Loucy (cell line): Measurements from ENCODE around the gene ZBTB48.
A peak's percentile ranks its signal among the peaks of the same experiment; 100 is the strongest.

Experiments used
- H2AFZ ChIP-seq: fragments of 200-600 bp; sonication (generic); 2 replicates; pipeline ENCODE4 v1.6.0; 2016; ENCODE audit warnings: antibody characterized with exemption, mild to moderate bottlenecking, low read length, moderate library complexity
- H3F3A ChIP-seq: fragments of 200-600 bp; 2 replicates; pipeline ENCODE4 v1.6.0; 2016; ENCODE audit warnings: antibody characterized with exemption, low read depth, mild to moderate bottlenecking
- H3K27me3 ChIP-seq: fragments of 200-600 bp; sonication (generic); 2 replicates; pipeline ENCODE4 v1.6.1; 2014; ENCODE audit warnings: low read length, mild to moderate bottlenecking; ENCODE audit not compliant: insufficient read depth, poor library complexity, severe bottlenecking
- H3K36me3 ChIP-seq: fragments of 200-600 bp; sonication (generic); 2 replicates; pipeline ENCODE4 v1.6.1; 2016; ENCODE audit warnings: low read length; ENCODE audit not compliant: insufficient read depth
- H3K4me1 ChIP-seq: fragments of 200-600 bp; sonication (generic); 2 replicates; pipeline ENCODE4 v1.5.1; 2014; ENCODE audit warnings: low read length, mild to moderate bottlenecking; ENCODE audit not compliant: insufficient read depth, poor library complexity, severe bottlenecking
- H3K4me2 ChIP-seq: fragments of 200-600 bp; sonication (generic); 2 replicates; pipeline ENCODE4 v1.6.0; 2014; ENCODE audit warnings: antibody characterized with exemption, low read length, low read depth, mild to moderate bottlenecking; ENCODE audit not compliant: poor library complexity, severe bottlenecking
- H3K4me3 ChIP-seq: fragments of 200-600 bp; sonication (generic); 2 replicates; pipeline ENCODE4 v1.5.1; 2014; ENCODE audit warnings: low read length, mild to moderate bottlenecking, mixed read lengths; ENCODE audit not compliant: poor library complexity, severe bottlenecking
- H3K79me2 ChIP-seq: fragments of 200-600 bp; sonication (generic); 2 replicates; pipeline ENCODE4 v1.6.1; 2014; ENCODE audit warnings: low read length; ENCODE audit not compliant: insufficient read depth
- H3K9ac ChIP-seq: fragments of 200-600 bp; sonication (generic); 2 replicates; pipeline ENCODE4 v1.6.0; 2014; ENCODE audit warnings: mild to moderate bottlenecking, low read depth, low read length, moderate library complexity; ENCODE audit not compliant: poor library complexity, severe bottlenecking
- H3K9me2 ChIP-seq: fragments of 200-600 bp; sonication (generic); replicated peaks from 2 replicates; pipeline ENCODE4 v1.6.1; 2016; ENCODE audit warnings: low read depth, low read length, mixed read lengths
- H3K9me3 ChIP-seq: fragments of 200-600 bp; sonication (generic); 2 replicates; pipeline ENCODE4 v1.6.1; 2014; ENCODE audit warnings: mild to moderate bottlenecking, antibody characterized with exemption, low read length, low read depth; ENCODE audit not compliant: insufficient read depth
- H4K20me1 ChIP-seq: fragments of 200-600 bp; sonication (generic); 2 replicates; pipeline ENCODE4 v1.6.0; 2014; ENCODE audit warnings: antibody characterized with exemption, low read length, mild to moderate bottlenecking; ENCODE audit not compliant: insufficient read depth, poor library complexity, severe bottlenecking
- CTCF ChIP-seq: fragments of 200-600 bp; sonication (generic); conservative IDR thresholded peaks from 2 replicates; pipeline ENCODE4 v1.5.1; 2014; ENCODE audit warnings: mild to moderate bottlenecking, antibody characterized with exemption, low read length
- EZH2phosphoT487 ChIP-seq: fragments of 200-600 bp; IDR thresholded peaks from 2 replicates; pipeline ENCODE4 v1.6.1; 2018; ENCODE audit warnings: antibody characterized with exemption, mild to moderate bottlenecking, moderate library complexity, borderline replicate concordance

The ZBTB48 gene

GRCh38 chr1:6574818-6575217 is 5.0 kb upstream of the ZBTB48 start:
- Histone ChIP-seq H3K9me3 (no peaks in the 10 kb centered on the region), H3K9ac (no peak overlapping the region), H3K4me1 (no peaks in the 10 kb centered on the region), H3F3A (no peaks in the 10 kb centered on the region), H2AFZ (no peak overlapping the region), H3K36me3 (no peaks in the 10 kb centered on the region), H3K79me2 (no peaks in the 10 kb centered on the region), H4K20me1 (no peaks in the 10 kb centered on the region), H3K9me2 (no peaks in the 10 kb centered on the region), H3K4me3 (no peak overlapping the region), H3K27me3 (no peaks in the 10 kb centered on the region), H3K4me2 (no peak overlapping the region)
- TF ChIP-seq EZH2phosphoT487 (no peak), CTCF (no peak)

GRCh38 chr1:6577831-6578525 is 1.8 kb upstream of the ZBTB48 start:
- Histone ChIP-seq H3K36me3 (no peaks in the 10 kb centered on the region), H3K9me3 (no peaks in the 10 kb centered on the region), H3K79me2 (peaks cover 26% of the 10 kb centered on the region), H3F3A (no peaks in the 10 kb centered on the region), H2AFZ (no peak overlapping the region), H3K27me3 (no peaks in the 10 kb centered on the region), H3K9me2 (no peaks in the 10 kb centered on the region), H4K20me1 (peaks cover 17% of the 10 kb centered on the region), H3K4me2 (no peak overlapping the region), H3K9ac (no peak overlapping the region), H3K4me1 (peaks cover 17% of the 10 kb centered on the region), H3K4me3 (no peak overlapping the region)
- TF ChIP-seq CTCF = no peak
- TF ChIP-seq EZH2phosphoT487 = no peak

- H3K9me2 ChIP-seq = no peaks in the 10 kb centered on the region
- H3K4me2 ChIP-seq = peak overlapping the region; percentile 63
- no peaks in the 10 kb centered on the region for H3K36me3 ChIP-seq
- peaks cover 17% of the 10 kb centered on the region for H4K20me1 ChIP-seq
- peaks cover 17% of the 10 kb centered on the region for H3K4me1 ChIP-seq
- no peaks in the 10 kb centered on the region for H3K9me3 ChIP-seq
- no peaks in the 10 kb centered on the region for H3K27me3 ChIP-seq
- TF ChIP-seq CTCF (no peak), EZH2phosphoT487 (no peak)
- H3K9ac ChIP-seq = peak overlapping the region; percentile 7
- no peaks in the 10 kb centered on the region for H3F3A ChIP-seq
- H3K79me2 ChIP-seq = peaks cover 26% of the 10 kb centered on the region
- H3K4me3 ChIP-seq = peak overlapping the region; percentile 83
- no peak overlapping the region for H2AFZ ChIP-seq
Measured at GRCh38 chr1:6578624-6579373, 995 bp upstream of the ZBTB48 start.
